Activated CD4-positive, CD25-positive, alpha-beta regulatory T cell treated with anti-CD3 and anti-CD28 coated beads, Interleukin-2, amount 50 U/mL, for 24 hours (primary cell): ENCODE measurements around the gene PHACTR3.

Source experiments
- ATAC-seq, 2 donors: fragments of 150-1000 bp; cut with Tn5 transposase; one replicate each; pipeline ENCODE4 v1.10.0; 2021; ENCODE audit warnings: mild to moderate bottlenecking in 1 of 2, moderate library complexity in 1 of 2

The PHACTR3 gene

DNA sequence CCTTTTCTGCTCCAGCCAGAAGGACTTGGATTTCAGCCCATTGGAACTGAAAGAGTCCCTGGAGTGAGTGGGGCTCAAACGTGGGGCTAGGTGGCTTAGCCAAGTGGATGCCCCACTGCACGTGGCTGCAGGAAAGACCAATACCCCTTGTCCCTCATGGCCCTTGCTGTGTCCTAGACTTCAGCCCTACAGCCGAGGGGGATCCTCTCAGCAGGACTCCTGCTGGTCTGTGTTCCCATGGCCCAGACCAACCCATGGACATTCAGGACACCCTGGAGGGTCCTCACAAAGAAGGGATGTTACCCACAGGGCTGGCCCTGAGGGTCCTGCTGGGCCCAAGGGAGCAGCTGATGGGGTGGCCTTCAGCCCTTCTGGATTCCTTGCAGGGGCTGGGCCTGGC lies 30.0 kb upstream of the PHACTR3 start:
- ATAC-seq: no peak

GRCh38 chr20:59575216-59575615 lies 29.1 kb upstream of the PHACTR3 start:
- no peak for ATAC-seq

- ATAC-seq: no peak
Measured at GRCh38 chr20:59575653-59576052, 28.7 kb upstream of the PHACTR3 start.

GRCh38 chr20:59576216-59576953 lies 28.0 kb upstream of the PHACTR3 start:
- ATAC-seq: no peak

DNA sequence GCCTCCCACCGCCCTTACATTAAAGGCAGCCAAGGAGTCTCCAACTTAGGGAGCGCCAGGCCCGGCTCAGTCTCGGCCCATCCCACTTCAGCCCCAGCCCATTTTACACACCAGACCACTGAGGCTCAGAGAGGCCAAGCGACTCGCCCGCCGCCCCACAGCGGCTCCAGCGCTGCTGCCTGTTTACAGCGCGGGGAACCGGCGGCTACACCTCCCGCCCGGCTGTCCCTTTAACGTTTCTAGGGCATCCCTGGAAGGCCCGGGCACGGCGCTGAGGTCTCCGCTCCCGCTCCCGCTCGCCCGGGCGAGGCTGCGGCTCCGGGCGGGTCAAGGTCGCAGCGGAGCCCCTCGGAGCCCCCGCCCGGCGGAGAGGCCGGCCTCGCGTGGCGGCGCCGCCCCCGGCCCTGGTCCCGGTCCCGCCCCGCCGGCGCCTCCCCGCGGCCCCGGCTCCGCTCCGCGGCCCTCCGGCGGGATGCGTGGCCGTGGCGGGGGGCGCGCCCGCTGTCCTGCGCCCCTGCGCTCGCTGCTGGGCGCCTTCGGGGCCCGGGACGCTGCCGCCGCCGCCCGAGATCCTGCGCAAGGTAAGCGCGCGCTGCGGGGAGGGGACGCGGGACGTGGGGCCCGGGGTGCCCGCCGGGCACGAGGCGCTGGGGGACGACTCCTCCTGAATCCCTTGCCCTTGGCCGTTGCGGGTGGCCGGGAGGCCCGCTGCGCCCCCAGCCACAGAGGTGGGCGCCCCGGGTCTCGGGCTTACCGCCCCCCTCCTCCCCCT lies 27.1 kb upstream of the PHACTR3 start:
- no peak for ATAC-seq

GRCh38 chr20:59577809-59578435 lies 26.4 kb upstream of the PHACTR3 start:
- ATAC-seq: no peak

- ATAC-seq: no peak
Measured at GRCh38 chr20:59578436-59579403, 25.6 kb upstream of the PHACTR3 start.

DNA sequence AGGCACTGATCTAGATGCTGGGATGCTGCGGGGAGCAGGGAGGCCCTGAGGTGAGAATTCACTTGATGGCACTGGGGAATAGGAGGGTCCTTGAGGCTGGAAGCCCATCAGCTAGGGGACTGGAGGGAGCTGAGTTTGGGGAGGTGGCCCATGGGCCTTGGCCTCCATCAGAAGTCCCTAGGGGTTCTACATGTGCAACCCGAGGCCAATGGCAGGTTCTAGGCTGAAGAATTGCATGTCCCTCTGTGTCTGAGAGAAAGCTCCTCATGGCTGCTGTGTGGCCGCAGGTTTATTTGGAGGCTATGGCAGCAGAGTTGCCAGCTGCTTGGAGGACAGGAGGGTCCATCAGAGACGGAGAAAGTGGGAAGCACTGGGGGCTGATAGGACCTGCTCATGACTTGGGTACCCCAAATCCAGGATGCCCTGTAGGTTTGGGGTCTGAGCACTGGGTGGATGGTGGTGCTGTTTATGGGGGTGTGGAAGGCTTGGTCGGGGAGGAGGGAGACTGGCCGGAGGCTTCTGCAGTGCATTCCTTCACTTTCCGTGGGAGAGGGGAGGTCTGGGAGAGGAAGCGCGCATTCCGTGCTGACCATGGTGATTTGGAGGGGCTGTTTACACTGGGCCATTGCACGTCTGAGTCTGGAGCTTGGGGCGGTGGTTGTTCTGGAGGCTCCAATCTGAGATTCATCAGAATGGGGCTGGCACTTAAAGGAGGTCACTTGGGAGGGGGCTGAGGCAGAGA lies 24.8 kb upstream of the PHACTR3 start:
- no peak for ATAC-seq

GRCh38 chr20:59580146-59580946 lies 24.0 kb upstream of the PHACTR3 start:
- ATAC-seq: no peak

DNA sequence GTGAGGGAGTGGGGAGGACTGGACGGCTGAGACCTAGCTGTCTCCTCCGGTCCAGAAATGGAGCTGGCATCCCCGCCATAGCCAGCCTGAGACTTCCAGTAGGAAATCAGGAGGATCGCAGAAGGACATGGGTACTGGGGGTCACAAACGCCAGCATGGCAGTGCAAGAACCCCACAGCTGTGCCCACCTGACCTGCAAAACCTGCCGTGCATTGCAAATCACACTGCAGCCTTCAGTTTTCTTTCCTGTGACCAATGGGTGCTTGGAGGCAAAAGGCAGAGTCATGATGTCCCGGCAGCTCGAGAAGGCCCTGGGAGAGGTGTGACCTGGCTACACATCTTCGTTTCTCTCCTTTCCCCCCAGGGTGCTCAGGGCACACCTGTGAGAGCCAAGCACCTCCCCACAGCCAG lies 23.3 kb upstream of the PHACTR3 start:
- no peak for ATAC-seq

GRCh38 chr20:59581993-59582679 lies 22.2 kb upstream of the PHACTR3 start:
- no peak for ATAC-seq

DNA sequence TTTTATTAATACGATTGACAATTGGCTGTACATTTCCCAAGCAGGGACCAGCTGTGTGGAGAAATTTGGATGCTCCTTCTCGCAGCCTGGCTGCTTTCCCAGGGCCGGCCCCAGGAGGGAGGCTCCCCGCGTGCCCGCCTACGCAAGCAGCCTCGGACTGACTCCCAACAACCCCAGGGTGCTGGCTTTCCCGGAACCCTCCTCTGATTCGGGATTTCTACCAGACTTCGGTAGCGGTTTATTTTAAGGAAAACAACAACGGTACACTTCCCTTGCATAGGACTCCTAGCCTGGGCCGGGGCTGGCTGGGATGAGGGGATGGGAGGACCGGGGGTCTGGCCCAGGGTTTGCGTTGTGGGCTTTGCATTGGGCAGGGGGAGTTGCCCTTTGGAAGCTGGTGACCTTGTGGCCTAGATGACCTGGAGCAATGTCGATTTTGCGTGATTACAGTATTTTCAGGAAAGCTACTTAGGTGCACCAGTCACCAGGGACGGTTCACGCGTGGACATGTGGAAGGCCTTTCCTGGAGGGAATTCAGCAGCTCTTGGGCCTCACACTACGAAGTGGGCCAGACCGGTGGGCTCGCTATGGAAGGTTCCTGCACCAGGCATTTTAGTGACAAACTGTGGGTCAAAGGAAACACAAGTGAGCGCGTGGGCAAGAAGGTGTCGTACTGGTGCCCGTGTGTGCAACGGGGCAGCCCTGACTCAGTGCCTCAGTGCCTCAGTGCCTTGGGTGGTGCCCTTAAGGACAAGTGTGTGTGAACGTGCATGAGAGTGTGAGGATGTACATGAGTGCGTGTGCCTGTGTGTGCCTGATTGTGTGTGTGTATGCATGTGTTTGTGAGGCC lies 20.7 kb upstream of the PHACTR3 start:
- ATAC-seq: no peak

GRCh38 chr20:59584278-59584925 lies 19.9 kb upstream of the PHACTR3 start:
- ATAC-seq: no peak

DNA sequence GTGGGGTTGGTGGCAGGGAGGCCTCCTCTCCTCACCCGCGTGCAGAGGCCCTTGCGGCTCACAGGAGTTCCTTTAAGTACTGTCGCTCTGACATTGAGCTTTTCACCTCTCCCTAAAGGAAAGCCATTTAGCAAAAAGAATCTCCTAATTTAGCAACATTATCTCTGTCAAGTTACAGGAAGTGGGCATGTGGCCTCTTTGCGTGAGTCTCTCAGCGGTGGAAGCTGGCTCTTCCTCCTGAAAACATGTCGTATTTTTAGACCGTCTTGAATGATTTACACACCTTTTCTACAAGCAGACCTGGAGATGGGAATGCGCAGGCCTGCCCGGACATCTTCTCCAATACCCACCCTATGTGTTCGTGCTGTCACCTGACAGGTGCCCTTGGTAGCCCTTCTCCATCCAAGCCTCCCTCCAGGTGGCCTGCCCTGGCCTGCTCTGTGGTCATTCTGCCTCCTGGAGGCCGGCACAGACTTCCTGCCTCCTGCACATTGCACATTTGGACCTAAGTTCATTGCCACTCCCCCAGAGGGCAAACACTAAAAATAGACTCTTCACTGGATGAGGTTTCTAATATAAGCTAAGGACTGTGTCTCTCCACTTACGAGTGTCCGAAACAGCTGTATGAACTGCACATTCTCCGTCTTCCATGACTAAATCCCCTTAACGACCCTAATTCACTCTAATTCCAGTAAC lies 18.5 kb upstream of the PHACTR3 start:
- no peak for ATAC-seq

DNA sequence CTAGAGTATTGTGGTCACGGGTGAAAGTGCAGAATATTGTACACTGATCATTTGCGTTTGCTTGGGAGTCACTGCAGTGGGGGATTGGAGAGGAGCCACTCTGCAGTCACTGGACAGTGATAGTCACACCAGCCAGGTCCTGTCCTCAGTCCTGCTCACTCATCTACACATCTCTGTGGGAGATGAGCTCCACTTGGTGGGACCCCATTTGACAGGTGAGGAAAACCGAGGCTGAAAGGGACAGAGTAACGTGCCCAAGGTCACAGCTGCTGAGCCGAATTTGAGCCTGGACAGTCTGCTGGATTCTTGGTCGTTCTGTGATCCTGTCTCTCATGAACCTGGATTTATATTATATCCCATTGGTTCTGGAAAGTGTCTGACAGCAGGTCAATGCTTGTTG lies 17.7 kb upstream of the PHACTR3 start:
- no peak for ATAC-seq

- no peak for ATAC-seq
Measured at GRCh38 chr20:59587570-59587969, 16.8 kb upstream of the PHACTR3 start.

- no peak for ATAC-seq
Measured at GRCh38 chr20:59588236-59588855, 16.0 kb upstream of the PHACTR3 start.
